ENCODE results near the gene ACSL5.
"Not testable (repeated sequence)": the region's sequence is repeated elsewhere in the genome, so short reads cannot be mapped to it uniquely, and the experiment has no call there.

The ACSL5 gene

DNA sequence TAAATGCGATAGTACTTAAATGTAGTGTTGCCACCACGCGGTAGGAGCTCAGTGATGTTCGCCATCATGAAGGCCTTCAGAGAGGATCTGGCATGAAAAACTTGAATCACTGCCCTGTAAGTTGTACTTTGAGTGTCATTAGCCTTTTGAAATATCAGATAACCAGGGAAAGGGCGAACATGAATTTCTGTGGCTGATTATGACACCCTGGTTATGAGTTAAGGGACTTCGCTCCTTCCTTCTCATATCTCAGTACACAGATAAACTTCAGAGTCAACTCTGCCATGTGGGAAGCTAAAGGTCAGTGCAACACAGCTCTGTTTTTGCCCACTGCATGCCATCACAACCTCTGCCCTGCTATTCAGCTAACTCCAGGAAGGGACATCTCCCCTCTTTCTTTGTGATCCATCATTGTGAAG lies 8.9 kb upstream of the ACSL5 start:
- in situ Hi-C loops (cut with MboI; ENCODE audit: low pct_unique_long_range_greater_than_20kb, low sequenced_read_pairs, unreplicated experiment) = no loop called here
- DNase-seq (ENCODE audit: low spot score) = no peak
- TF ChIP-seq, protein P1, sequence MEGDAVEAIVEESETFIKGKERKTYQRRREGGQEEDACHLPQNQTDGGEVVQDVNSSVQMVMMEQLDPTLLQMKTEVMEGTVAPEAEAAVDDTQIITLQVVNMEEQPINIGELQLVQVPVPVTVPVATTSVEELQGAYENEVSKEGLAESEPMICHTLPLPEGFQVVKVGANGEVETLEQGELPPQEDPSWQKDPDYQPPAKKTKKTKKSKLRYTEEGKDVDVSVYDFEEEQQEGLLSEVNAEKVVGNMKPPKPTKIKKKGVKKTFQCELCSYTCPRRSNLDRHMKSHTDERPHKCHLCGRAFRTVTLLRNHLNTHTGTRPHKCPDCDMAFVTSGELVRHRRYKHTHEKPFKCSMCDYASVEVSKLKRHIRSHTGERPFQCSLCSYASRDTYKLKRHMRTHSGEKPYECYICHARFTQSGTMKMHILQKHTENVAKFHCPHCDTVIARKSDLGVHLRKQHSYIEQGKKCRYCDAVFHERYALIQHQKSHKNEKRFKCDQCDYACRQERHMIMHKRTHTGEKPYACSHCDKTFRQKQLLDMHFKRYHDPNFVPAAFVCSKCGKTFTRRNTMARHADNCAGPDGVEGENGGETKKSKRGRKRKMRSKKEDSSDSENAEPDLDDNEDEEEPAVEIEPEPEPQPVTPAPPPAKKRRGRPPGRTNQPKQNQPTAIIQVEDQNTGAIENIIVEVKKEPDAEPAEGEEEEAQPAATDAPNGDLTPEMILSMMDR (IDR thresholded peaks at IDR 0.05; ENCODE audit: extremely low read depth, insufficient read depth, missing control alignments) = no peak

DNA sequence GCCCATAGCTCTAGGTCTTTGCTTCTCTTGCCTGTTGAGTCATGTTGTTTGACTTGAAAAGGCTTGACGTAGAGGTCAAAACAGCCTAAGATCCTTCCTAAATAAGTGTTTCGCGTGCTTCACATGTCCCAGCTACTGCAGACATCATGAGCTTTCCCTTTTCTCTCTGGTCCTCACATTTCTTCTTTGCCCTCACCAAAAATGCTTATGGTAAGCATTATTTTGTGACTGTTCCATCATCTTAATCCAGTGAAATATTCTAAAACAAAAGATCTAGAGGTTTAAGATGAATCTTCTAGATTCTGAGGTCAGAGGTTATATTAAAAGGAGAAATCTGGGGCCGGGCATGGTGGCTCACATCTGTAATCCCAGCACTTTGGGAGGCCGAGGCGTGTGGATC lies 8.5 kb upstream of the ACSL5 start:
- no peak for DNase-seq (ENCODE audit: low spot score)
- in situ Hi-C loops (cut with MboI; ENCODE audit: low pct_unique_long_range_greater_than_20kb, low sequenced_read_pairs, unreplicated experiment) = no loop called here
- TF ChIP-seq, protein P1 (IDR thresholded peaks at IDR 0.05; ENCODE audit: extremely low read depth, insufficient read depth, missing control alignments) = no peak

DNA sequence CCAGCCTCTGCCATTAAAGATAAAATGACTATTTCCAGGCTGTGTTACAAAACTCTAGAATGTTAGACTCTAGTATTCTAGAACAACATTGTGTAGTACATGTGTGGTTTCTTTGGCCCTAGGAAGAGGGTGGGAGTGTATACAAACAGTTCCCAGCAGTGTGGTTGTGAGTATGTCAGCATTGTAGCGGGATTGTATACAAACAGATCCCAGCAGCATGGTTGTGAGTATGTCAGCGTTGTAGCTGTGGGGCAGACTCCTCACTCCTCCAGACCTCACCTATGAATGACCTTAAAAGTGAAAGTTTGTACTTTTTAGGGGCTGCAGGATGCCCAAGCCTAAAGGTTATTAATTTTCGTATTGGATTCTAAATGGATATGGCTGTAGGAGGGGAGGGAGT lies 6.9 kb upstream of the ACSL5 start:
- DNase-seq (ENCODE audit: low spot score) = no peak
- in situ Hi-C loops (cut with MboI; ENCODE audit: low pct_unique_long_range_greater_than_20kb, low sequenced_read_pairs, unreplicated experiment) = no loop called here
- TF ChIP-seq, protein P1 (IDR thresholded peaks at IDR 0.05; ENCODE audit: extremely low read depth, insufficient read depth, missing control alignments) = no peak

DNA sequence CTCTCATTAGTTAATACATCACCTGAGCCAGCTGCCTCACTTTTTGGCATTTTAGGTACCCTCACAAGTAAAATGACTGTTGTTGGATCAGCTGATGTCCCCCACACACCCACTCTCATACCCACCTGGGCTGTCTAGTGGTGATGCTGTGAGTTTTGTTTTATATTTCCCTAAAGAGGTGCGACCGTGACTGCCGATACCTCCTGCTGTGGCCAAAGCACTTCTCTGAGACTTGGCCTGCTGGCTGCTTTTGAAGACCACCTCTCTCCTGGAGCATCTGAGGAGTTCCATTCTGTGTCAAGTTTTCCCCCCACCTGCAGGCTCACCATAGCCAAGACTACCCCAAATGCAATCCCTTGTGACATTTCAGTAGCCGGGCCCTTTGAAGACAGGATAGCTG lies 6.4 kb upstream of the ACSL5 start:
- in situ Hi-C loops (cut with MboI; ENCODE audit: low pct_unique_long_range_greater_than_20kb, low sequenced_read_pairs, unreplicated experiment) = no loop called here
- DNase-seq (ENCODE audit: low spot score) = no peak
- TF ChIP-seq, protein P1 (IDR thresholded peaks at IDR 0.05; ENCODE audit: extremely low read depth, insufficient read depth, missing control alignments) = no peak

DNA sequence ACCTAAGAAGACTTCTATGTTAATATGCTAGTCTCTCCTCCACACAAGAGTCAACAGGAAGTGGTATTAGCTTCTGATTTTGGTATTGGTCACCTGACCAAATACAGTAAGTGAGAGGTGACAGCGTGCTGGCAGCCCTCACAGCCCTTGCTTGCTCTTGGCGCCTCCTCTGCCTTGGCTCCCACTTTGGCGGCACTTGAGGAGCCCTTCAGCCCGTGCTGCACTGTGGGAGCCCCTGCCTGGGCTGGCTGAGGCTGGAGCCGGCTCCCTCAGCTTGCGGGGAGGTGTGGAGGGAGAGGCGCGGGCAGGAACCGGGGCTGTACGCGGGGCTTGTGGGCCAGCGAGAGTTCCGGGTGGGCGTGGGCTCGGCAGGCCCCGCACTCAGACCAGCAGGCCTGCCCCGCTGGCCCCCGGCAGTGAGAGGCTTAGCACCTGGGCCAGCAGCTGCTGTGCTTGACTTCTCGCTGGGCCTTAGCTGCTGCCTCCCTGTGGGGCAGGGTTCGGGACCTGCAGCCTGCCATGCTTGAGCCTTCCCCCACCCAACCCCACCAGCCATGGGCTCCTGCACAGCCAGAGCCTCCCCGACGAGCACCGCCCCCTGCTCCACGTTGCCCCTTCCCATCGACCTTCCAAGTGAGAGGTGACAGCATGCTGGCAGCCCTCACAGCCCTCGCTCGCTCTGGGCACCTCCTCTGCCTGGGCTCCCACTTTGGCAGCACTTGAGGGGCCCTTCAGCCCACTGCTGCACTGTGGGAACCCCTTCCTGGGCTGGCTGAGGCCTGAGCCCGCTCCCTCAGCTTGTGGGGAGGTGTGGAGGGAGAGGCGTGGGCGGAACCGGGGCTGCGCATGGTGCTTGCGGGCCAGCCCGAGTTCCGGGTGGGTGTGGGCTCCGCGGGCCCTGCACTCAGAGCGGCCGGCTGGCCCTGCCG lies 4.2 kb upstream of the ACSL5 start:
- no peak for DNase-seq (ENCODE audit: low spot score)
- in situ Hi-C loops (cut with MboI; ENCODE audit: low pct_unique_long_range_greater_than_20kb, low sequenced_read_pairs, unreplicated experiment) = no loop called here
- TF ChIP-seq, protein P1 (IDR thresholded peaks at IDR 0.05; ENCODE audit: extremely low read depth, insufficient read depth, missing control alignments) = no peak

DNA sequence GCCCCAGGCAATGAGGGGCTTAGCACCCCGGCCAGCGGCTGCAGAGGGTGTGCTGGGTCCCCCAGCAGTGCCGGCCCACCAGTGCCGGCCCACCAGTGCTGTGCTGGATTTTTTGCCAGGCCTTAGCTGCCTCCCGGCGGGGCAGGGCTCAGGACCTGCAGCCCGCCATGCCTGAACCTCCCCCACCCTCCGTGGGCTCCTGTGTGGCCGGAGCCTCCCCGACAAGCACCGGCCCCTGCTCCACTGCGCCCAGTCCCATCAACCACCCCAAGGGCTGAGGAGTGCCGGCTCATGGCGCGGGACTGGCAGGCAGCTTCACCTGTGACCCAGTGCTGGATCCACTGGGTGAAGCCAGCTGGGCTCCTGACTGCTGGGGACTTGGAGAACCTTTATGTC lies 3.5 kb upstream of the ACSL5 start:
- in situ Hi-C loops (cut with MboI; ENCODE audit: low pct_unique_long_range_greater_than_20kb, low sequenced_read_pairs, unreplicated experiment) = no loop called here
- TF ChIP-seq, protein P1 (IDR thresholded peaks at IDR 0.05; ENCODE audit: extremely low read depth, insufficient read depth, missing control alignments) = no peak
- DNase-seq (ENCODE audit: low spot score) = no peak

DNA sequence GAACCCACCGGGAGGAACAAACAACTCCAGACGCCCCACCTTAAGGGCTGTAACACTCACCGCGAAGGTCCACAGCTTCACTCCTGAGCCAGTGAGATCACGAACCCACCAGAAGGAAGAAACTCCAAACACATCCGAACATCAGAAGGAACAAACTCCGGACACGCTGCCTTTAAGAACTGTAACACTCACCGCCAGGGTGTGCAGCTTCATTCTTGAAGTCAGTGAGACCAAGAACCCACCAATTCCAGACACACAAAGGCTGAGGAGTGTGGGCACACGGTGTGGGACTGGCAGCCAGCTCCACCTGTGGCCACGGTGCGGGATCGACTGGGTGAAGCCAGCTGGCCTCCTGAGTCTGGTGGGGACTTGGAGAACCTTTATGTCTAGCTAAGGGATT lies 2.6 kb upstream of the ACSL5 start:
- DNase-seq (ENCODE audit: low spot score); in situ Hi-C loops (cut with MboI; ENCODE audit: low pct_unique_long_range_greater_than_20kb, low sequenced_read_pairs, unreplicated experiment): not testable (repeated sequence)

DNA sequence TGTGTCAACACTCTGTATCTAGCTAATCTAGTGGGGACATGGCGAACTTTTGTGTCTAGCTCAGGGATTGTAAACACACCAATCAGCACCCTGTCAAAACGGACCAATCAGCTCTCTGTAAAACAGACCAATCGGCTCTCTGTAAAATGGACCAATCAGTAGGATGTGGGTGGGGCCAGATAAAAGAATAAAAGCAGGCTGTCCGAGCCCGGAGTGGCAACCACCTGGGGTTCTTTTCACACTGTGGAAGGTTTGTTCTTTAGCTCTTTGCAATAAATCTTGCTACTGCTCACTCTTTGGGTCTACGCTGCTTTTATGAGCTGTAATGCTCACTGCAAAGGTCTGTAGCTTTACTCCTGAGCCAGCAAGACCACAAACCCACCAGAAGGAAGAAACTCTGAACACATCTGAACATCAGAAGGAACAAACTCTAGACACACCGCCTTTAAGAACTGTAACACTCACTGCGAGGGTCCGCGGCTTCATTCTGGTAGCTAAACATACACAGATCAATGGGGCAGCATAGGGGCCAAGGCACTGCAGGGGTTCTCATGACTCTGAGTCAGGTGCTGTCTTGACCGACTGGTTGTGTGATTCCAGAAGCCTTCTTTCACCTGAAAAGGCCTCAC lies 1.6 kb upstream of the ACSL5 start:
- in situ Hi-C loops (cut with MboI; ENCODE audit: low pct_unique_long_range_greater_than_20kb, low sequenced_read_pairs, unreplicated experiment) = not testable (repeated sequence)

More for the DNA sequence above, 1.6 kb upstream of the ACSL5 start:
- DNase-seq (ENCODE audit: low spot score) = not testable (repeated sequence)

Measured in GM13977 (cell line).